Measurements from ENCODE around the gene NLRC5. TPM values are rescaled to one million over a fixed set of nuclear protein-coding genes. Genes with fewer than 3 reads are reported as not detected.

Gene NLRC5
- 100 to 1,000 TPM; 110 to 127 (median 113) TPM for total RNA-seq
- long read RNA-seq, donor 1, partial matches to known transcripts, result 13 of 24 reads
- long read RNA-seq, donor 1, other reads (novel, unspliced or antisense), result 10 of 24 reads
- long read RNA-seq, donor 2, partial matches to known transcripts, result 4 of 13 reads
- long read RNA-seq, donor 2, other reads (novel, unspliced or antisense), result 8 of 13 reads

- Histone ChIP-seq H3K9me3 (no peaks in the 10 kb centered on the region), H3K4me3 (peak within 1 kb of the TSS; percentile 65), H3K4me1 (ENCODE audit: low read depth) (peaks cover 36% of the 10 kb centered on the region), H3K36me3 (ENCODE audit: low read depth) (no peaks in the 10 kb centered on the region)
- intact Hi-C loops (cut with DNase I, micrococcal nuclease), result no loop called here
- peak; percentile 95 to 96 (median 95) for DNase-seq
- peak; percentile 79 for ATAC-seq
- TF ChIP-seq CTCF (IDR thresholded peaks at IDR 0.05), result no peak
These were observed at the start of gene NLRC5 for GRCh38 chr16:56988948-56989945. TSS of gene NLRC5 (plus strand) at chr16:56989557. CDS start at chr16:57020713, 31,156 bp downstream.

- ATAC-seq (no peak), DNase-seq (no peak)
- H3K36me3 ChIP-seq (ENCODE audit: low read depth), result peaks cover 53% of the 10 kb centered on the region
- no peaks in the 10 kb centered on the region for H3K9me3 ChIP-seq
- H3K4me3 ChIP-seq, result no peak overlapping the region
- no peak for TF ChIP-seq CTCF (IDR thresholded peaks at IDR 0.05)
- peaks cover 13% of the 10 kb centered on the region for H3K4me1 ChIP-seq (ENCODE audit: low read depth)
- intact Hi-C loops (cut with DNase I, micrococcal nuclease), result no loop called here
These were observed 49.6 kb upstream of the NLRC5 start for GRCh38 chr16:56939801-56940200.

- Histone ChIP-seq H3K9me3 (no peaks in the 10 kb centered on the region), H3K4me1 (ENCODE audit: low read depth) (peaks cover 3% of the 10 kb centered on the region), H3K4me3 (no peak overlapping the region), H3K36me3 (ENCODE audit: low read depth) (peaks cover 50% of the 10 kb centered on the region)
- intact Hi-C loops (cut with DNase I, micrococcal nuclease), result no loop called here
- TF ChIP-seq CTCF (IDR thresholded peaks at IDR 0.05), result no peak
- ATAC-seq (no peak), DNase-seq (no peak)
These were observed 48.3 kb upstream of the NLRC5 start for GRCh38 chr16:56941092-56941491.

GRCh38 chr16:56941856-56942331, 47.5 kb upstream of the NLRC5 start:
- Histone ChIP-seq H3K4me3 (no peak overlapping the region), H3K9me3 (no peaks in the 10 kb centered on the region), H3K4me1 (ENCODE audit: low read depth) (peaks cover 2% of the 10 kb centered on the region), H3K36me3 (ENCODE audit: low read depth) (peaks cover 43% of the 10 kb centered on the region)
- ATAC-seq, result no peak
- DNase-seq, result no peak
- intact Hi-C loops (cut with DNase I, micrococcal nuclease), result no loop called here
- no peak for TF ChIP-seq CTCF (IDR thresholded peaks at IDR 0.05)

GRCh38 chr16:56943761-56944375, 45.5 kb upstream of the NLRC5 start:
- intact Hi-C loops (cut with DNase I, micrococcal nuclease), result no loop called here
- Histone ChIP-seq H3K9me3 (no peaks in the 10 kb centered on the region), H3K4me3 (no peak overlapping the region), H3K4me1 (ENCODE audit: low read depth) (no peaks in the 10 kb centered on the region), H3K36me3 (ENCODE audit: low read depth) (peaks cover 26% of the 10 kb centered on the region)
- TF ChIP-seq CTCF (IDR thresholded peaks at IDR 0.05), result no peak
- DNase-seq (no peak), ATAC-seq (no peak)
